OCI-LY1 (cell line): ENCODE results near the gene COL9A3.

Experiments
- H2AFZ ChIP-seq: fragments of 200-600 bp; sonication (generic), shearing (Covaris generic); 2 replicates; pipeline ENCODE4 v1.6.0; 2014; ENCODE audit warnings: antibody characterized with exemption, mild to moderate bottlenecking, low read length
- H3F3A ChIP-seq: fragments of 200-600 bp; sonication (generic), shearing (Covaris generic); 2 replicates; pipeline ENCODE4 v1.6.0; 2014; ENCODE audit warnings: mild to moderate bottlenecking, antibody characterized with exemption, low read length, moderate library complexity; ENCODE audit not compliant: insufficient read depth
- H3K27ac ChIP-seq: fragments of 200-600 bp; sonication (generic); 2 replicates; pipeline ENCODE4 v1.5.1; 2014; ENCODE audit warnings: low read length, mixed run types, mild to moderate bottlenecking, low read depth; ENCODE audit not compliant: poor library complexity, severe bottlenecking
- H3K27me3 ChIP-seq: fragments of 200-600 bp; sonication (generic); 2 replicates; pipeline ENCODE4 v1.6.0; 2014; ENCODE audit warnings: antibody characterized with exemption, mild to moderate bottlenecking, low read length, moderate library complexity; ENCODE audit not compliant: insufficient read depth
- H3K36me3 ChIP-seq: fragments of 200-600 bp; sonication (generic); 2 replicates; pipeline ENCODE4 v1.6.1; 2014; ENCODE audit warnings: mild to moderate bottlenecking, antibody characterized with exemption, low read length, moderate library complexity, mixed read lengths; ENCODE audit not compliant: insufficient read depth
- H3K4me1 ChIP-seq: fragments of 200-600 bp; sonication (generic); 2 replicates; pipeline ENCODE4 v1.5.1; 2014; ENCODE audit warnings: mild to moderate bottlenecking, low read length, moderate library complexity; ENCODE audit not compliant: insufficient read depth, severe bottlenecking
- H3K4me2 ChIP-seq: fragments of 200-600 bp; sonication (generic), shearing (Covaris generic); 2 replicates; pipeline ENCODE4 v1.6.1; 2014; ENCODE audit warnings: low read length
- H3K4me3 ChIP-seq: fragments of 200-600 bp; sonication (generic); 2 replicates; pipeline ENCODE4 v1.5.1; 2014; ENCODE audit warnings: low read length, low read depth, mild to moderate bottlenecking, mixed read lengths; ENCODE audit not compliant: poor library complexity, severe bottlenecking
- H3K79me2 ChIP-seq: fragments of 200-600 bp; shearing (Covaris generic); 2 replicates; pipeline ENCODE4 v1.6.1; 2016; ENCODE audit warnings: mixed run types, low read length, mixed read lengths; ENCODE audit not compliant: insufficient read depth
- H3K9ac ChIP-seq: fragments of 200-600 bp; sonication (generic), shearing (Covaris generic); 2 replicates; pipeline ENCODE4 v1.6.1; 2014; ENCODE audit warnings: mild to moderate bottlenecking, low read length, mixed read lengths
- H3K9me2 ChIP-seq: fragments of 200-600 bp; sonication (generic), shearing (Covaris generic); 2 replicates; pipeline ENCODE4 v1.6.1; 2014; ENCODE audit warnings: low read depth, mild to moderate bottlenecking, low read length, mixed read lengths
- H3K9me3 ChIP-seq: fragments of 200-600 bp; shearing (Covaris generic); 2 replicates; pipeline ENCODE4 v1.6.1; 2014; ENCODE audit warnings: low read length, mixed read lengths
- H4K20me1 ChIP-seq: fragments of 200-600 bp; sonication (generic), shearing (Covaris generic); 2 replicates; pipeline ENCODE4 v1.6.0; 2016; ENCODE audit warnings: mild to moderate bottlenecking, low read length; ENCODE audit not compliant: insufficient read depth
- EZH2 ChIP-seq: fragments of 200-600 bp; sonication (generic), shearing (Covaris generic); IDR thresholded peaks from 2 replicates; pipeline ENCODE4 v1.8.0; 2017; ENCODE audit warnings: borderline replicate concordance, mixed run types, mild to moderate bottlenecking, antibody characterized with exemption, low read length, moderate library complexity, mixed read lengths
- TF ChIP-seq, protein P1 (sequence below): fragments of 200-600 bp; sonication (generic), shearing (Covaris generic); IDR thresholded peaks from 2 replicates; pipeline ENCODE4 v1.5.1; 2017; ENCODE audit warnings: mild to moderate bottlenecking, antibody characterized with exemption, low read length, moderate library complexity, mixed read lengths

Gene COL9A3

DNA sequence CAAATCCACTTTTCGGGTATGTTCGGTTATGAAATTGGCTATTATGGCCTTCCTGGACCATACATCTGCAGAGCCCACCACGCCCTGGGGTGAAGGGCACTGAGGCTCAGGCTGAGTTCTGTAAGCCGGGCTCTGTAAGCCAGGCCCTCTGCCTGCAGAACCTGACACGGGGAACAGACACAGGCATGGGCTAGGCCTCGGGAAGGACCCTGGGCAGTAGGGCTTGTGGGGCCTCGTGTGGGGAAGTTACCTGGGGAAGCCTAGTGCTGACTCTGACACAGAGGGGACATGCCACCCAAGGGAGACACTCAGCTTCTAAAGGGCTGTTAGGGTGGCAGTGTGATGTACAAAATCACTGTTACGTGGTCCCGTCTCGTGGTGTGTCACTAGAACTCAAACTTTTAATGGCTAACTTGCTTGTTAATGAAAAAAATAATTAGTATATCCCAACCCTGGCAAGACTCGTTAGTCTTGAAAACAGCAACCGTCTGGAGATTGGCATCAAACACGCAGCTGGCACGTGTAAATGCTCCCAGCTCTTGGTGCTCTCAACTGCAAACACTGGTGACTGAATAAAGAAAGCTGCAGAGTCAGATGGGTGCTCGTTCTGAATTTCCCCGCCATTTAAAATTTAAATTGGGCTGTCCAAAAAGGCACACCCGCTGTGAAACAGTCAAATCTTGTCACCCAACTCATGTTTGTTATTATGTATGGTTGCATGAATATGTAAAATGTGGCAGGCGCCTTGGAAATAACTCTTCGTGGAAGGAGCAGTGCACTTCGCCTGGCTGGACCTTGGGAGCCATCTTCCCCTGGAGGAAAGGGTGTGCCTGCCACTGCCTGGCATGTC, 68.4 kb downstream of the COL9A3 start:
- Histone ChIP-seq H3K4me1 (no peaks in the 10 kb centered on the region), H3K27me3 (no peaks in the 10 kb centered on the region), H4K20me1 (no peaks in the 10 kb centered on the region), H3F3A (no peaks in the 10 kb centered on the region), H3K9ac (no peak overlapping the region), H3K9me3 (no peaks in the 10 kb centered on the region), H3K36me3 (peaks cover 73% of the 10 kb centered on the region), H3K4me2 (no peak overlapping the region), H3K27ac (no peak overlapping the region), H3K9me2 (no peaks in the 10 kb centered on the region), H3K79me2 (no peaks in the 10 kb centered on the region), H2AFZ (no peak overlapping the region), H3K4me3 (no peak overlapping the region)
- TF ChIP-seq, protein P1, sequence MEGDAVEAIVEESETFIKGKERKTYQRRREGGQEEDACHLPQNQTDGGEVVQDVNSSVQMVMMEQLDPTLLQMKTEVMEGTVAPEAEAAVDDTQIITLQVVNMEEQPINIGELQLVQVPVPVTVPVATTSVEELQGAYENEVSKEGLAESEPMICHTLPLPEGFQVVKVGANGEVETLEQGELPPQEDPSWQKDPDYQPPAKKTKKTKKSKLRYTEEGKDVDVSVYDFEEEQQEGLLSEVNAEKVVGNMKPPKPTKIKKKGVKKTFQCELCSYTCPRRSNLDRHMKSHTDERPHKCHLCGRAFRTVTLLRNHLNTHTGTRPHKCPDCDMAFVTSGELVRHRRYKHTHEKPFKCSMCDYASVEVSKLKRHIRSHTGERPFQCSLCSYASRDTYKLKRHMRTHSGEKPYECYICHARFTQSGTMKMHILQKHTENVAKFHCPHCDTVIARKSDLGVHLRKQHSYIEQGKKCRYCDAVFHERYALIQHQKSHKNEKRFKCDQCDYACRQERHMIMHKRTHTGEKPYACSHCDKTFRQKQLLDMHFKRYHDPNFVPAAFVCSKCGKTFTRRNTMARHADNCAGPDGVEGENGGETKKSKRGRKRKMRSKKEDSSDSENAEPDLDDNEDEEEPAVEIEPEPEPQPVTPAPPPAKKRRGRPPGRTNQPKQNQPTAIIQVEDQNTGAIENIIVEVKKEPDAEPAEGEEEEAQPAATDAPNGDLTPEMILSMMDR: no peak
- no peak for TF ChIP-seq EZH2

DNA sequence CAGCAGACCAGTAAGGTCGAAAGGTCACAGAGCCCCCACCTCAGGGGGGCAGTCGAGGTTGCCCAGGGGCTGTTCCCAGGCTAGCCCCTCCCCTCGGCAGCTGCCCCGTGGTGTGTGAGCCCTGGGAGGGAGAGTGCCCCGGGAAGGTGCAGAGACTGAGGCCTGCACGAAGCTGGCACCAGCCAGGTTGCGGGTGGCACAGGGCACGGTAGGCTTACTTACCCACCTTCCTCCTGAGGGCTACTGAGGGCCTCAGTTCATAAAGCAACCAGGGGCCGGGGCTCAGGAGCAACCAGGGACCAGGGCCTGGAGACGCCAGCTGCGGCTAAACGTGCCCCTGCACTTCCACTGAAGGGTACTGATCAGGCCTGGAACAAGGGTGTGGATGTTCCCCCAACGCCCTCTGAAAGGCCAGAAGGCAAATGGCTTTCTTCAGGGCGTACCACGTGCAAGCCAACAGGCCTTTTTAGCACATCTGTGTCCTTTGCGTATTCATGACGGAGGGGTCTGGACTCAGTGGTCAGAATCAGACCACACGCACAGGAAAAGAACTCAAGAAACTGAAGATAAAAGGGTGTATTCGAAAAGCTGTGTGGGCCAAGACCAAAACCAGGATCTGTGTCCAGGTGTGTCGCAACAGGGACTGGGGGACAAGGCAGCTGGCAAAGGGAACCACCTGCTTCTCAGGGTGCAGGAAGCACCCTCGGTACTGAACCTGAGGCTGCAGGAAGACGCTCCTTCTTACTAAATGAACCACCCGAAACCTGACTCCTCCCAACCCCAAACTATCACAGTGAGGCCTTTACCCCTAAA, 69.3 kb downstream of the COL9A3 start:
- TF ChIP-seq, protein P1: no peak
- no peak for TF ChIP-seq EZH2
- Histone ChIP-seq H3K27ac (no peak overlapping the region), H3F3A (no peaks in the 10 kb centered on the region), H3K9me2 (no peaks in the 10 kb centered on the region), H4K20me1 (no peaks in the 10 kb centered on the region), H3K4me1 (no peaks in the 10 kb centered on the region), H3K27me3 (no peaks in the 10 kb centered on the region), H3K4me2 (no peak overlapping the region), H3K4me3 (no peak overlapping the region), H2AFZ (no peak overlapping the region), H3K79me2 (no peaks in the 10 kb centered on the region), H3K9ac (no peak overlapping the region), H3K36me3 (peaks cover 74% of the 10 kb centered on the region), H3K9me3 (no peaks in the 10 kb centered on the region)

DNA sequence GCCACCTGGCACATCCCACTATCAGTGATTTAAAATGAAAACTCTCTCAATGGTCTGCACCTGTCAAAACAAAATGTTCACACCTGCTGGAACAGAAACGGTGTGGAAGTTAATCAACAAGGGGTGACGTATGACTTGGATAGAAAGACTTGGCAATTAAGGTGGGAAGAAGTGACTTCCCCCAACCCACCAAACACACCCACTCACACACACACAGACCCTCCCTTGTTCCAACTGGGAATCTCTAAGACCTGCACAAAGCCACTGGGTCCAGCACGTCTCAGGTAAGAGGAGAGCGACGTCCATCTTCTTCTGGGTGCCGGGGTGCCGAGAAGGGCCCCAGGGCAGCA, 69.8 kb downstream of the COL9A3 start:
- no peaks in the 10 kb centered on the region for H3F3A ChIP-seq

More for the DNA sequence above, 69.8 kb downstream of the COL9A3 start:
- H2AFZ ChIP-seq: no peak overlapping the region
- H3K9ac ChIP-seq: no peak overlapping the region
- H3K9me3 ChIP-seq: no peaks in the 10 kb centered on the region
- H3K79me2 ChIP-seq: no peaks in the 10 kb centered on the region
- H3K27ac ChIP-seq: no peak overlapping the region
- peaks cover 74% of the 10 kb centered on the region for H3K36me3 ChIP-seq
- no peak overlapping the region for H3K4me3 ChIP-seq
- no peaks in the 10 kb centered on the region for H3K27me3 ChIP-seq
- TF ChIP-seq, protein P1: no peak
- no peak for TF ChIP-seq EZH2
- H3K4me1 ChIP-seq: no peaks in the 10 kb centered on the region
- no peaks in the 10 kb centered on the region for H3K9me2 ChIP-seq
- H3K4me2 ChIP-seq: no peak overlapping the region
- no peaks in the 10 kb centered on the region for H4K20me1 ChIP-seq
